Measurements from ENCODE around the gene VWA2. TPM values are rescaled to one million over a fixed set of nuclear protein-coding genes. Genes with fewer than 3 reads are reported as not detected.

Gene VWA2
- total RNA-seq, 1 donor from 2014 or later = not detected

DNA sequence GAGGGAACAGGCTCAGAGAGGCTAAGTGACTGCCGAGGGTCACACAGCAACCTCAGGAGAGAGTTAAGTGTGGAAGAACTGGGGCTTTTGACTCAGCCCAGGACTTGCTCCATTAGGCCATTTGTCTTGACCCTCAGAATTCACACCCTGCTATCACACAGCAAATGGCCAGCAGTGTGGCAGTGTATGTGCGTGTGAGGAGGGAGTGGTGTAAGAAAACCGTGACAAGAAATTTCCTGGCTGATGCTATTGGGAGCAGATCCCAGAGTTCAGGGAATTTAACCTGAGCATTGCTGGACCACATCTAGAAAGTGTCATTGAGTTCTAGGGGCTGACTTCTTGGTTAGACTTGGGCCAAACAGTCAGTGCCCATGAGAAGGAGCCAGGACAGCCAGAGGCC lies 18.4 kb downstream of the VWA2 start:
- Mint-ChIP-seq H3K4me3 (ENCODE audit: unreplicated experiment) (no peak overlapping the region), H3K36me3 (ENCODE audit: unreplicated experiment) (peaks cover 2% of the 10 kb centered on the region), H3K9me3 (ENCODE audit: unreplicated experiment) (no peaks in the 10 kb centered on the region), H3K27me3 (ENCODE audit: unreplicated experiment) (peaks cover 17% of the 10 kb centered on the region), H3K27ac (ENCODE audit: unreplicated experiment) (no peak overlapping the region), H3K4me1 (ENCODE audit: unreplicated experiment) (peaks cover 5% of the 10 kb centered on the region)
- TF ChIP-seq, protein P1, sequence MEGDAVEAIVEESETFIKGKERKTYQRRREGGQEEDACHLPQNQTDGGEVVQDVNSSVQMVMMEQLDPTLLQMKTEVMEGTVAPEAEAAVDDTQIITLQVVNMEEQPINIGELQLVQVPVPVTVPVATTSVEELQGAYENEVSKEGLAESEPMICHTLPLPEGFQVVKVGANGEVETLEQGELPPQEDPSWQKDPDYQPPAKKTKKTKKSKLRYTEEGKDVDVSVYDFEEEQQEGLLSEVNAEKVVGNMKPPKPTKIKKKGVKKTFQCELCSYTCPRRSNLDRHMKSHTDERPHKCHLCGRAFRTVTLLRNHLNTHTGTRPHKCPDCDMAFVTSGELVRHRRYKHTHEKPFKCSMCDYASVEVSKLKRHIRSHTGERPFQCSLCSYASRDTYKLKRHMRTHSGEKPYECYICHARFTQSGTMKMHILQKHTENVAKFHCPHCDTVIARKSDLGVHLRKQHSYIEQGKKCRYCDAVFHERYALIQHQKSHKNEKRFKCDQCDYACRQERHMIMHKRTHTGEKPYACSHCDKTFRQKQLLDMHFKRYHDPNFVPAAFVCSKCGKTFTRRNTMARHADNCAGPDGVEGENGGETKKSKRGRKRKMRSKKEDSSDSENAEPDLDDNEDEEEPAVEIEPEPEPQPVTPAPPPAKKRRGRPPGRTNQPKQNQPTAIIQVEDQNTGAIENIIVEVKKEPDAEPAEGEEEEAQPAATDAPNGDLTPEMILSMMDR (IDR thresholded peaks at IDR 0.05) = no peak
- no peak for DNase-seq (ENCODE audit: extremely low spot score, unreplicated experiment)

DNA sequence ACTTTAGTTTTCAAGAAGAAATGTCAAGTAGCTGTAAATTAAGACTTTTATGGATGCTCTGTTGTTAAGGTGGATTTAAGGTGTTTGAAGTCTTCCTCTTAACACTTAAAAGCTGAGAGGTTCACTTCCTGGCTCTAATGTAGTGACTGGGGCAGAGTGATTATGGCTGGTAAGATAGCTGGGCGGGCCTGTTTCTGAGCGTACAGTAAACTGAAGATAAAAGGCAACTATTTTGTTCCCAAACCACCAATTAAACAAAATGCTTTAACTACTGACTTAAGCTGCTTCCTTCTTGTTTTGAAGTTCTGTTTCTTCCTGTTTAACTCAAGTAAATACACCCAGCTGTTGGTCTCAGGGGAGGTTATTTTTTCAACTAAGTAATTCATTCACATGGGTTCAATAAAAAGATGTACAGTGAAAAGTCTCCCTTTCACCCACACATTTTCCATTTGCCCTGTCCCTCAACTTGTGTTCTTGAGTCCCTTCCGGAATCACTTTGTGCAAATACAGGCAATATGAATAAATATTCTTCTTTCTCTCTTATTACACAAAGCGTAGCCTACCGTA lies 19.3 kb downstream of the VWA2 start:
- Mint-ChIP-seq H3K4me3 (ENCODE audit: unreplicated experiment) (no peak overlapping the region), H3K4me1 (ENCODE audit: unreplicated experiment) (peaks cover 5% of the 10 kb centered on the region), H3K27ac (ENCODE audit: unreplicated experiment) (no peak overlapping the region), H3K27me3 (ENCODE audit: unreplicated experiment) (peaks cover 16% of the 10 kb centered on the region), H3K9me3 (ENCODE audit: unreplicated experiment) (no peaks in the 10 kb centered on the region), H3K36me3 (ENCODE audit: unreplicated experiment) (peaks cover 2% of the 10 kb centered on the region)
- DNase-seq (ENCODE audit: extremely low spot score, unreplicated experiment) = no peak
- TF ChIP-seq, protein P1 (IDR thresholded peaks at IDR 0.05) = no peak

DNA sequence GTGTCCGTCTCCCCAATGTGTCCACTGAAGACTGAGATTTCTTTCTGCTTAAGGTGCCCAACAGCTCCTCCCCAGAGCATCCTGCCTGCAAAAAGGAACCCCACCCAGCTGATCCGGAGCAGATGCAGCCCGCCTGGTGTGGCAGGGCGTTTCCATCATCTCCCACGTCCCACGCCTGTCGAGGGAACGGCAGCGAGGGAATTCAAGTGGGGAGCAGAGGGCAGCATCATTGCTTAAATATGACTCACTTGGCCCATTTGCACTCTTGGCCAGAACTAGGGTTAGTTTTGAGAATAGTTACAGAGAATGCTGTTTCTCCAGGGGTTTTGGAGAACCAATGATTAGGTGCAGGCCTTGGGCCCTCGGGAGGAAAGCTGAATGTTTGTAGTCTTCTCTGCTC lies 20.8 kb downstream of the VWA2 start:
- Mint-ChIP-seq H3K36me3 (ENCODE audit: unreplicated experiment) (peaks cover 2% of the 10 kb centered on the region), H3K4me1 (ENCODE audit: unreplicated experiment) (peaks cover 5% of the 10 kb centered on the region), H3K9me3 (ENCODE audit: unreplicated experiment) (no peaks in the 10 kb centered on the region), H3K27me3 (ENCODE audit: unreplicated experiment) (peaks cover 7% of the 10 kb centered on the region), H3K27ac (ENCODE audit: unreplicated experiment) (no peak overlapping the region), H3K4me3 (ENCODE audit: unreplicated experiment) (no peak overlapping the region)
- DNase-seq (ENCODE audit: extremely low spot score, unreplicated experiment) = no peak
- TF ChIP-seq, protein P1 (IDR thresholded peaks at IDR 0.05) = no peak

DNA sequence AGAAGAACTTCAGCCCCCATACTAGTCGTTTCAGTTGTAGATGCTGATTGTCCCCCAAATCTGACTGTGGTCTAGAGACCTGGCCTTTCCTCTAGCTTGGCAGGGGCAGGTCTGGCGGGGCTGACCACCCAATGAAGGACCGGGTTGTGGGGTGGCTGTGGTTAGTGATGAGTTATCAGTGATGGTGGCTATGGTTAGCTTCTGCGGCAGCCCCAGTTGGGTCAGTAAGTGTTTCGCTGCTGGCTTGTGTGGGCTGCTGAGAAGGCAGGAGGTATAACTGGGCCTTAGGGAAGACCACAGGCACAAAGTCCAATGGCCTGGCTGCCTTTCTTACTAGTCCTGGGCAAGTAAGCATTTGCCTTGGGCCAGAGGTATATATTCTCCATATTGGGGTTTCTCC lies 21.3 kb downstream of the VWA2 start:
- no peak for DNase-seq (ENCODE audit: extremely low spot score, unreplicated experiment)
- Mint-ChIP-seq H3K27me3 (ENCODE audit: unreplicated experiment) (peaks cover 2% of the 10 kb centered on the region), H3K4me1 (ENCODE audit: unreplicated experiment) (peaks cover 5% of the 10 kb centered on the region), H3K4me3 (ENCODE audit: unreplicated experiment) (no peak overlapping the region), H3K27ac (ENCODE audit: unreplicated experiment) (no peak overlapping the region), H3K9me3 (ENCODE audit: unreplicated experiment) (no peaks in the 10 kb centered on the region), H3K36me3 (ENCODE audit: unreplicated experiment) (peaks cover 2% of the 10 kb centered on the region)
- TF ChIP-seq, protein P1 (IDR thresholded peaks at IDR 0.05) = no peak

DNA sequence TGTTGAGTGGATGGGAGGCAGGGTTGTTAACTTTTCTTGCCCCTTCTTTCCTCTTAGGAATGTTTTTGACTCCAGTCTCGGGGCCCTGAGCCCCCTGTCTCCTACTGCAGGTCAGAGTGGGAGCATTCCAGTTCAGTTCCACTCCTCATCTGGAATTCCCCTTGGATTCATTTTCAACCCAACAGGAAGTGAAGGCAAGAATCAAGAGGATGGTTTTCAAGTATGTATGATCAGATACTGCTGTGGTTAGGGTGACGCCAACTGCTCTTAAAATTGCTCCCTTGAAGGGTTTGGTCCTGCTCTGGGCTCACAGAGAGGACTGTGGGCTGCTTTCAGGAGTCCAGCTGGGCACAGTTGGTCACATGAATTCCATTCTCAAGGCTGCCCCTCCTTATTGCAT lies 22.0 kb downstream of the VWA2 start:
- Mint-ChIP-seq H3K4me3 (ENCODE audit: unreplicated experiment) (no peak overlapping the region), H3K9me3 (ENCODE audit: unreplicated experiment) (no peaks in the 10 kb centered on the region), H3K27ac (ENCODE audit: unreplicated experiment) (no peak overlapping the region), H3K36me3 (ENCODE audit: unreplicated experiment) (peaks cover 2% of the 10 kb centered on the region), H3K4me1 (ENCODE audit: unreplicated experiment) (peaks cover 5% of the 10 kb centered on the region), H3K27me3 (ENCODE audit: unreplicated experiment) (no peaks in the 10 kb centered on the region)
- TF ChIP-seq, protein P1 (IDR thresholded peaks at IDR 0.05) = no peak
- no peak for DNase-seq (ENCODE audit: extremely low spot score, unreplicated experiment)
